ENCODE results near the gene LPIN1.

GRCh38 chr2:11876436-11876835 lies 130.0 kb downstream of the LPIN1 start:
- no peak for TF ChIP-seq POLR2A (IDR thresholded peaks at IDR 0.05)
- no peak for TF ChIP-seq CTCF (IDR thresholded peaks at IDR 0.05)
- TF ChIP-seq POLR2AphosphoS5 (IDR thresholded peaks at IDR 0.05), result no peak

Data from breast epithelium (tissue), 3 donors.